Fibroblast of pulmonary artery (primary cell): ENCODE measurements around the gene PAPPA.

Experiments
- DNase-seq: peaks from one replicate; pipeline ENCODE4 v3.0.0-alpha.2; 2010; ENCODE audit warnings: low read depth
- H3K4me3 ChIP-seq: replicated peaks from 2 replicates; pipeline ENCODE4 v1.5.1; 2011; ENCODE audit warnings: low read depth, mild to moderate bottlenecking, control low read depth, low read length, moderate library complexity
- CTCF ChIP-seq: IDR thresholded peaks from 2 replicates; pipeline ENCODE4 v1.5.1; 2011; ENCODE audit warnings: mild to moderate bottlenecking, control low read depth, low read length, inconsistent platforms; ENCODE audit errors: missing control alignments

PAPPA gene

GRCh38 chr9:116345817-116346216, 192.2 kb downstream of the PAPPA start:
- TF ChIP-seq CTCF = no peak
- DNase-seq = peak; percentile 47
- no peak overlapping the region for H3K4me3 ChIP-seq

- TF ChIP-seq CTCF = no peak
- H3K4me3 ChIP-seq = no peak overlapping the region
- no peak for DNase-seq
These were observed 196.1 kb downstream of the PAPPA start for GRCh38 chr9:116349684-116350083.

GRCh38 chr9:116350213-116350612, 196.6 kb downstream of the PAPPA start:
- no peak for DNase-seq
- no peak for TF ChIP-seq CTCF
- no peak overlapping the region for H3K4me3 ChIP-seq

GRCh38 chr9:116352958-116353357, 199.4 kb downstream of the PAPPA start:
- no peak overlapping the region for H3K4me3 ChIP-seq
- DNase-seq = no peak
- no peak for TF ChIP-seq CTCF

GRCh38 chr9:116355153-116355921, 201.7 kb downstream of the PAPPA start:
- DNase-seq = peak; percentile 87
- no peak overlapping the region for H3K4me3 ChIP-seq
- TF ChIP-seq CTCF = no peak

GRCh38 chr9:116358251-116358650, 204.7 kb downstream of the PAPPA start:
- no peak overlapping the region for H3K4me3 ChIP-seq
- no peak for TF ChIP-seq CTCF
- DNase-seq = no peak

GRCh38 chr9:116360016-116360415, 206.4 kb downstream of the PAPPA start:
- no peak for DNase-seq
- H3K4me3 ChIP-seq = no peak overlapping the region
- TF ChIP-seq CTCF = no peak
